ENCODE measurements around the gene CDH4. TPM values are rescaled to one million over a fixed set of nuclear protein-coding genes. Genes with fewer than 3 reads are reported as not detected.

CDH4 gene
- total RNA-seq, 1 donor from 2014 or later = 8.9 TPM

DNA sequence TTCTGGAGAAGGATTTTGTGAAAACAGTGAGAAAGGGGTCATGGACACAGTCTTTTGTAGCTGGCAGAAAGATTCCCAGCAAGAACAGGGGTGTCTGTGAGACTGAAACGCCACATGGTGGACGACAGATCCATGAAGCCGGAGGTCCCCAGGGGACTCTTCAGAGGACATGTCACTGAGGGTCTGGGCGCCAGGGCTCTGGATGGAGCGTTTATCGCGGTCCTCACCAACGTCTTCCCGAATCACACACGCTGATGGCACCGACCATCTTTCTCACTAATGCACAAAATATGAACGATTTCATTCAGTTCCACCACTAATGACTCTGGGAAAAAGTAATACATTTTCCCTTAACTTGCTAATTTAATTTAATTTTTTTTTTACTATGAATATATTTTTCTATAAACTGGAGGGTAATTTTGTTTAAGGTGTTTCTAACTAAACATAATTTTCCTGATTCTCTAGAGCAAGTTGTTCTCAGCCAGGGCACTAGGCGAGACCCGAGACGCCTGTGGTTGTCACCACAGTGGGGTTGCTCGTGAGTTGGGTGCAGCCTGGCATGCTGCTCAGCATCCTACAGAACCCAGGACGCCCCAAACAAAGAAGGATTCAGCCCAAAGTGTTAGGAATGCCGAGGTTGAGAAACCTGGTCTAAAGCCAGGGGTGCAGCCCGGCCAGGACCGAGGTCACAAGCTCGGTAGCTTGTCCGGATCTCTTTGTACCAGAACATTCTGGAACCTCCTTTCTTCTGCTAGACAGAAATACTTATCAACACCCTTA is 507.4 kb downstream of the CDH4 start:
- no peaks in the 10 kb centered on the region for H3K36me3 Mint-ChIP-seq (ENCODE audit: low read depth)
- H3K4me1 Mint-ChIP-seq = peaks cover 8% of the 10 kb centered on the region
- no peak overlapping the region for H3K27ac Mint-ChIP-seq (ENCODE audit: unreplicated experiment)
- no peaks in the 10 kb centered on the region for H3K27me3 Mint-ChIP-seq (ENCODE audit: low read depth)
- TF ChIP-seq, protein P1, sequence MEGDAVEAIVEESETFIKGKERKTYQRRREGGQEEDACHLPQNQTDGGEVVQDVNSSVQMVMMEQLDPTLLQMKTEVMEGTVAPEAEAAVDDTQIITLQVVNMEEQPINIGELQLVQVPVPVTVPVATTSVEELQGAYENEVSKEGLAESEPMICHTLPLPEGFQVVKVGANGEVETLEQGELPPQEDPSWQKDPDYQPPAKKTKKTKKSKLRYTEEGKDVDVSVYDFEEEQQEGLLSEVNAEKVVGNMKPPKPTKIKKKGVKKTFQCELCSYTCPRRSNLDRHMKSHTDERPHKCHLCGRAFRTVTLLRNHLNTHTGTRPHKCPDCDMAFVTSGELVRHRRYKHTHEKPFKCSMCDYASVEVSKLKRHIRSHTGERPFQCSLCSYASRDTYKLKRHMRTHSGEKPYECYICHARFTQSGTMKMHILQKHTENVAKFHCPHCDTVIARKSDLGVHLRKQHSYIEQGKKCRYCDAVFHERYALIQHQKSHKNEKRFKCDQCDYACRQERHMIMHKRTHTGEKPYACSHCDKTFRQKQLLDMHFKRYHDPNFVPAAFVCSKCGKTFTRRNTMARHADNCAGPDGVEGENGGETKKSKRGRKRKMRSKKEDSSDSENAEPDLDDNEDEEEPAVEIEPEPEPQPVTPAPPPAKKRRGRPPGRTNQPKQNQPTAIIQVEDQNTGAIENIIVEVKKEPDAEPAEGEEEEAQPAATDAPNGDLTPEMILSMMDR (conservative IDR thresholded peaks at IDR 0.05) = no peak
- DNase-seq (ENCODE audit: low read depth, low spot score) = no peak
- H3K4me3 Mint-ChIP-seq = no peak overlapping the region
- no peaks in the 10 kb centered on the region for H3K9me3 Mint-ChIP-seq

DNA sequence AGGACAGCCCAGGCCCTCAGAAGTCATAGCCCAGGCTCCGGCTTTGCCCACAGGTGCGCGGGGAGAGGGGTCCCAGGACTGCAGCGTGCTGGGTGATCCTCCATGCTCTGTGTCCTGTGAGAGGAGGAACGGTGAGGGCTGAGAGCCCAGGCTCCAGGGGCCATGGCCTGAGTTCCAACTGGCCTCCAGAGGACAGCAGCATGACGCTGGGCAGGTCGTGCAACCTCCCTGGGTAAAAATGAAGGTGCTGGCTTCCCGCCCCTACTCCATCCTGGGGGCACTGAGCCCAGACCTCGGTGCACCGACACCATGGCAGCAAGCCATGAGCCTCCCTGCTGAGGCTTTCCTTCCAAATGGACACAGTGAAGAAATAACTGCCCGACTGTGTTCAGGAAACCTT is 508.3 kb downstream of the CDH4 start:
- H3K27me3 Mint-ChIP-seq (ENCODE audit: low read depth) = no peaks in the 10 kb centered on the region
- no peaks in the 10 kb centered on the region for H3K36me3 Mint-ChIP-seq (ENCODE audit: low read depth)
- no peak for DNase-seq (ENCODE audit: low read depth, low spot score)
- H3K4me1 Mint-ChIP-seq = peaks cover 8% of the 10 kb centered on the region
- no peaks in the 10 kb centered on the region for H3K9me3 Mint-ChIP-seq
- no peak overlapping the region for H3K4me3 Mint-ChIP-seq
- no peak overlapping the region for H3K27ac Mint-ChIP-seq (ENCODE audit: unreplicated experiment)
- TF ChIP-seq, protein P1 (conservative IDR thresholded peaks at IDR 0.05) = no peak

DNA sequence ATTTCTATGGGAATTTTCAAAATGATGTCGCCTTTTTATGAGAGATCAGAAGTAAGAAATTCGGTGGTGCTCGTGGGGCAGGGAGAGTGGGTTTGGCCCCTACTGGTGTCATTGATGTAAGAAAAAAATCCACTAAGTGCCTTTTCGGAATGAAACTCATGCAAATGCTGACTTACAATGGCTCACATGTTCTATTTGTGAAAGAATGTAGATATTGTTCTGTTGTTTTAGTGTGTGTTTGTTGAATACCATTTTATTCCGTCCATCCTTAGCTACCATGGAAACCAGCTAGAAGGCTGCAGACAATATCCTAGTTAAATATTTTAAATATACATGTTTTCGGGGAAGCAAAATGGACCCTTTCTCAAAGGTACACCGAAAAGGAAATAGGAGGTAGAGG is 508.7 kb downstream of the CDH4 start:
- Mint-ChIP-seq H3K4me3 (no peak overlapping the region), H3K36me3 (ENCODE audit: low read depth) (no peaks in the 10 kb centered on the region), H3K27me3 (ENCODE audit: low read depth) (no peaks in the 10 kb centered on the region), H3K4me1 (peaks cover 8% of the 10 kb centered on the region), H3K9me3 (no peaks in the 10 kb centered on the region), H3K27ac (ENCODE audit: unreplicated experiment) (no peak overlapping the region)
- TF ChIP-seq, protein P1 (conservative IDR thresholded peaks at IDR 0.05) = no peak
- DNase-seq (ENCODE audit: low read depth, low spot score) = no peak

DNA sequence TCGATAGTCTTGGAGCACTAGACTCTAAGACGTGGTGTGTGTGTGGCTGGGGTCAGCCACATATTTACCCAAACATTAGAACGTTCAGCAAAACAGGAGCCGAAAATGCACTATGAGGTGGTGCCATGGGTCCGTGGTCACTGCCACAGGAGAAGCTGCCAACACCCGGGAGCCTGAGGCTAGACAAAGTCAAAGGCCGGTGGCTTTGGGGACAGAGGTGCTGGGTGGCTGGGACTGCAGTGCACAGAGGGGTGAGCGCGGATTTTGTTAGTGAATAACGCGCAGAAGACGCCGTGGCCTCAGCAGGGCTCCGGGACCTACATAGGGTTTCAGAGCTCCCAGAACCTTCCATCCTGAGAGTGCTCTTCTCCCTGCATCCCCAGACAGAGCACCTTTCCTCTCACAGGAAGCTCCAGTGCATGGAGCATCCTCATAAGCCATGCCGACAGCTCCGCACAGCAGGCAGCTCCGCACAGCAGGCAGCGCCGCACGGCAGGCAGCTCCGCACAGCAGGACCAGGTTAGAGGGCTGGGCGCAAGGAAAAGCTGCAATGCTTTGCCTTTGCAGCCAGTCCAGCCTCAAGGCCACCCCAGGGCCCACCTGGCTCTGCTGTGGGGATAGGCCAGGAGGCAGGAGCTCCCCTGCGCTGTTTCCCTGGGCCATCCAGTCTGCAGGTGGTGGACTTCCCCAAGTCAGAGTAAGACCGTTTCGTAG is 509.5 kb downstream of the CDH4 start:
- Mint-ChIP-seq H3K36me3 (ENCODE audit: low read depth) (no peaks in the 10 kb centered on the region), H3K9me3 (no peaks in the 10 kb centered on the region), H3K27ac (ENCODE audit: unreplicated experiment) (no peak overlapping the region), H3K4me1 (peaks cover 8% of the 10 kb centered on the region), H3K4me3 (no peak overlapping the region), H3K27me3 (ENCODE audit: low read depth) (no peaks in the 10 kb centered on the region)
- TF ChIP-seq, protein P1 (conservative IDR thresholded peaks at IDR 0.05) = no peak
- no peak for DNase-seq (ENCODE audit: low read depth, low spot score)

DNA sequence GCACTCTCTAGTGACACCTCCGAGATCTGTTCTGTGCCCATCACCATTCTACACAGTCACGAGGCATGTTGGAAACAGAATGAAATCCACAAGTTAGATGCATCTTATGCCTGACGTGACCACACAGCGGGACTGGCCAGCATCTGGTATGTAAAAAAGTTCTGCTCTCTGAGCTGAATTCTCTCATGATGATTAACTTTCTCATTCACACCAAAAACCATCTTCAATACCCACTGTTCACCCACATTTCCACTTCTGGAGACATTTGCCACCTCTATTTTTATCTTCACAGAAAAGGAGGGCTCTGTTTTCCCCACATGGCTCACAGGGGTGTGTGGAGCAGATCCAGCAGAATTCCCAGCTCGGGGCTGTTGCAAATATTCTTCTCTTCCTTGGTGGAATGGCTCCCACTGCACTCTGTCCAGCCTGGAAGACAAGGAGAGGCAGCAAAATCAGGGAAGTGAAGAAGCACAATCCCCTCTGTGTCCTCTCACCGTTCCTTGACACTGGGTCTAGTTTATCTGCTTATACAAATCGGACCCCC is 510.2 kb downstream of the CDH4 start:
- no peak for DNase-seq (ENCODE audit: low read depth, low spot score)
- no peak overlapping the region for H3K27ac Mint-ChIP-seq (ENCODE audit: unreplicated experiment)
- H3K27me3 Mint-ChIP-seq (ENCODE audit: low read depth) = no peaks in the 10 kb centered on the region
- no peak overlapping the region for H3K4me3 Mint-ChIP-seq
- TF ChIP-seq, protein P1 (conservative IDR thresholded peaks at IDR 0.05) = no peak
- H3K4me1 Mint-ChIP-seq = peaks cover 8% of the 10 kb centered on the region
- H3K36me3 Mint-ChIP-seq (ENCODE audit: low read depth) = no peaks in the 10 kb centered on the region
- H3K9me3 Mint-ChIP-seq = no peaks in the 10 kb centered on the region

Measured in neural crest cell (in vitro differentiated cells).